Trophoblast cell (in vitro differentiated cells and primary cell): ENCODE results near the gene UQCR11.
"Not testable (repeated sequence)": the region's sequence is repeated elsewhere in the genome, so short reads cannot be mapped to it uniquely, and the experiment has no call there.

Experiments
- DNase-seq, 2 donors: peaks; one replicate each; pipeline ENCODE4 v3.0.0-alpha.2; 2016
- H2AFZ ChIP-seq: 2 replicates; pipeline ENCODE4 v1.6.1; 2013; ENCODE audit warnings: low read length, moderate library complexity, mild to moderate bottlenecking; ENCODE audit not compliant: insufficient read depth, poor library complexity
- H2AK5ac ChIP-seq: 2 replicates; pipeline ENCODE4 v1.6.1; 2013; ENCODE audit warnings: mild to moderate bottlenecking, low read length
- H2BK120ac ChIP-seq: 2 replicates; pipeline ENCODE4 v1.6.1; 2013; ENCODE audit warnings: low read length, mild to moderate bottlenecking, moderate library complexity; ENCODE audit not compliant: insufficient read depth, poor library complexity
- H2BK12ac ChIP-seq: 2 replicates; pipeline ENCODE4 v1.6.1; 2013; ENCODE audit warnings: mild to moderate bottlenecking, low read length, moderate library complexity
- H2BK5ac ChIP-seq: 2 replicates; pipeline ENCODE4 v1.6.1; 2013; ENCODE audit warnings: low read length, low read depth, moderate library complexity, mild to moderate bottlenecking; ENCODE audit not compliant: poor library complexity
- H3K14ac ChIP-seq: 2 replicates; pipeline ENCODE4 v1.6.1; 2013; ENCODE audit warnings: mild to moderate bottlenecking, low read length
- H3K18ac ChIP-seq: 2 replicates; pipeline ENCODE4 v1.6.1; 2013; ENCODE audit warnings: mild to moderate bottlenecking, low read length
- H3K23ac ChIP-seq: 2 replicates; pipeline ENCODE4 v1.6.1; 2013; ENCODE audit warnings: low read length
- H3K27ac ChIP-seq: 2 replicates; pipeline ENCODE4 v1.5.1; 2013; ENCODE audit warnings: low read depth, mild to moderate bottlenecking, inconsistent platforms, low read length, moderate library complexity
- H3K27me3 ChIP-seq: 2 replicates; pipeline ENCODE4 v1.6.1; 2013; ENCODE audit warnings: inconsistent platforms, mild to moderate bottlenecking, low read length, moderate library complexity; ENCODE audit not compliant: insufficient read depth
- H3K36me3 ChIP-seq, 2 experiments: 1 replicate in 1 of 2; 2 replicates in 1 of 2; pipeline ENCODE4 v1.6.1; 2013; ENCODE audit warnings: low read length in 2 of 2, mild to moderate bottlenecking in 2 of 2, moderate library complexity in 1 of 2; ENCODE audit not compliant: insufficient read depth in 2 of 2, control insufficient read depth in 1 of 2
- H3K4ac ChIP-seq: 2 replicates; pipeline ENCODE4 v1.6.1; 2013; ENCODE audit warnings: low read depth, mild to moderate bottlenecking, low read length, moderate library complexity
- H3K4me1 ChIP-seq, 2 experiments: 1 replicate in 1 of 2; 2 replicates in 1 of 2; pipeline ENCODE4 v1.6.1; 2013; ENCODE audit warnings: low read length in 2 of 2, mild to moderate bottlenecking in 2 of 2, moderate library complexity in 1 of 2; ENCODE audit not compliant: insufficient read depth in 2 of 2, control insufficient read depth in 1 of 2
- H3K4me2 ChIP-seq: 2 replicates; pipeline ENCODE4 v1.6.1; 2013; ENCODE audit warnings: inconsistent platforms, mild to moderate bottlenecking, low read length, moderate library complexity
- H3K4me3 ChIP-seq: 2 replicates; pipeline ENCODE4 v1.5.1; 2013; ENCODE audit warnings: mild to moderate bottlenecking, low read depth, low read length, inconsistent platforms
- H3K79me1 ChIP-seq: one replicate; pipeline ENCODE4 v1.6.1; 2013; ENCODE audit warnings: low read length
- H3K79me2 ChIP-seq: 2 replicates; pipeline ENCODE4 v1.6.1; 2013; ENCODE audit warnings: low read length, mild to moderate bottlenecking; ENCODE audit not compliant: control insufficient read depth, insufficient read depth, poor library complexity
- H3K9ac ChIP-seq: 2 replicates; pipeline ENCODE4 v1.6.1; 2013; ENCODE audit warnings: mild to moderate bottlenecking, low read length
- H3K9me3 ChIP-seq: 2 replicates; pipeline ENCODE4 v1.6.1; 2013; ENCODE audit warnings: low read depth, mild to moderate bottlenecking, control low read depth, inconsistent platforms, low read length; ENCODE audit not compliant: insufficient read depth
- H4K12ac ChIP-seq: 2 replicates; pipeline ENCODE4 v1.6.1; 2013; ENCODE audit warnings: low read depth, mild to moderate bottlenecking, low read length, moderate library complexity
- H4K8ac ChIP-seq: 2 replicates; pipeline ENCODE4 v1.6.1; 2013; ENCODE audit warnings: low read depth, mild to moderate bottlenecking, low read length, moderate library complexity
- H4K91ac ChIP-seq: one replicate; pipeline ENCODE4 v1.6.1; 2013; ENCODE audit warnings: low read depth, mild to moderate bottlenecking, low read length, moderate library complexity
- whole genome bisulfite sequencing: extraction: QIAGEN DNeasy Blood & Tissue Kit; methylation state at CpG from one replicate; pipeline ENCODE4 v1.1.7; 2013; ENCODE audit warnings: missing lambda C conversion rate; ENCODE audit not compliant: insufficient read length, insufficient coverage; ENCODE audit errors: extremely low coverage; 5-methylcytosine and 5-hydroxymethylcytosine counted together

Gene UQCR11

DNA sequence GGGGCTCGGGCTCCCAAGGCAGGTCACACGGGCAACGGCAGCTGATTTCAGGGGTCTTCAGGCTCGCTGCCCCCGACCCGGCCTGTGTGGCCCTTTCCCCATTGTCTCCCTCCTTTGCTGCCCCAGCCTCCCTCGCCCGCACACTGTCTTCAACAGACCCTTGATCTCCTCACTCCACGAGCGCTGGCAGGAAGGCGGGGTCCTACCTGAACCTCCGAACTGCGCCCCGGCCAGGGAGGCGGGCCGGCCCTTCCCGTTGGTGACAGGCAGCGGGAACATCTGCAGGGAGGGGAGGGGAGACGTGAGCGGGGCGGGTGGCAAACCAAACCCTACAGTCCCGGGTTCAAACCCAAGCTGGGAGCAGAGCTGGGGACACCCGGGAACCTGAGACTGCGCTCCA lies 40.9 kb upstream of the UQCR11 start:
- Histone ChIP-seq H3K18ac (no peak overlapping the region), H2AFZ (no peak overlapping the region), H3K4me3 (no peak overlapping the region), H3K4me1 (peaks cover 8 to 11% of the 10 kb centered on the region in 2 experiments), H3K9me3 (peaks cover 6% of the 10 kb centered on the region), H3K23ac (no peak overlapping the region), H4K8ac (no peak overlapping the region), H3K4ac (no peak overlapping the region), H4K91ac (no peak overlapping the region), H2BK12ac (no peak overlapping the region), H2BK5ac (no peak overlapping the region), H2BK120ac (no peak overlapping the region), H2AK5ac (no peak overlapping the region), H3K4me2 (no peak overlapping the region), H3K79me1 (no peaks in the 10 kb centered on the region), H3K27ac (no peak overlapping the region), H3K14ac (no peak overlapping the region), H3K27me3 (no peaks in the 10 kb centered on the region), H3K36me3 (peaks cover 85 to 87% of the 10 kb centered on the region in 2 experiments), H4K12ac (no peak overlapping the region), H3K79me2 (peaks cover 5% of the 10 kb centered on the region), H3K9ac (no peak overlapping the region)
- no peak for DNase-seq
- WGBS = no CpG with 5 or more reads among the region's 24 CpGs

DNA sequence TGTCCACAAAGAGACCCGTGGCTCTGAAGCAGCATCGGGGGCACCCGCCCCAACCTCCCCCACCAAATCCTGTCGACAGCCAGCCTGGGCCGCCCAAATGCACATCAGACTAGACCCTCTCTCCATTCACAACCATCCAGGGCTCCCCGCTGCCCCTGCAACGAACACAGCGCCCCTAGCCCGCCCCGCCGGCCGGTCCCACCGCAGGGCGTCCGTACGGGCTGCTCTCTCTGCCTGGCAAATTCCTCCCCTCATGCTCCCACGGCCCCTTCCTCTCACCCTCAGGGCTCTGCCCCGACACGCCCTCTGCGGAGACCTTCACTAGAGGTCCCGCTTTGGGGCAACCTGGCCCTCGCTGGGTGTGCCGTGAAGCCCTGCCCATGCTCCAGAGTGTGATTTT lies 40.0 kb upstream of the UQCR11 start:
- no peak overlapping the region for H3K4me3 ChIP-seq
- H2BK5ac ChIP-seq = no peak overlapping the region
- H3K9ac ChIP-seq = no peak overlapping the region
- H3K23ac ChIP-seq = no peak overlapping the region
- H2AK5ac ChIP-seq = no peak overlapping the region
- no peak overlapping the region for H3K4me2 ChIP-seq
- WGBS = no CpG with 5 or more reads among the region's 23 CpGs
- no peaks in the 10 kb centered on the region for H3K27me3 ChIP-seq
- H3K18ac ChIP-seq = no peak overlapping the region
- H3K14ac ChIP-seq = no peak overlapping the region
- peaks cover 3 to 4% of the 10 kb centered on the region in 2 experiments for H3K4me1 ChIP-seq
- peaks cover 6% of the 10 kb centered on the region for H3K9me3 ChIP-seq
- no peak for DNase-seq
- H2BK120ac ChIP-seq = no peak overlapping the region
- H2BK12ac ChIP-seq = no peak overlapping the region
- H3K36me3 ChIP-seq = peaks cover 87% of the 10 kb centered on the region in 2 experiments
- no peaks in the 10 kb centered on the region for H3K79me1 ChIP-seq
- H4K12ac ChIP-seq = no peak overlapping the region
- H2AFZ ChIP-seq = no peak overlapping the region
- H3K79me2 ChIP-seq = peaks cover 2% of the 10 kb centered on the region
- no peak overlapping the region for H4K91ac ChIP-seq
- no peak overlapping the region for H4K8ac ChIP-seq
- H3K4ac ChIP-seq = no peak overlapping the region
- no peak overlapping the region for H3K27ac ChIP-seq

DNA sequence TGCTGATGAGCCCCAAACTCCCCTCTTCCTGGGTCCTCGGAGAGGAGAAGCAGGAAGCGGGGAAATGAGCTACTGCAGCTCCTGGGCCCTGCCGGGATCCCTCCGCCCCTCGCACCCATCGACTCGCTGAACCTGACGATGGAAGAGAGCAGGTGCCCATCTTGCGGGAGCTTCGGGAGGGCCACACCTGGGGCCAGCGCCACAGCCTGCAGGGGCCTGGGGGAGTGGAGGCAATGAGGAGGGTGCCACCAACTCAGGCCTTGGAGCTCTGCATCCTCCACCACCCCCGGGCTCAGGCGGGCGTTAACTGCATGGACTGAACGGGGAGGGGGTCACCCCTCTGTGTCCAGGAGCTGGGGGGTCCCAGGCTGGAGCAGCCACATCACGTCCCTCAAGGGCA lies 38.8 kb upstream of the UQCR11 start:
- H3K27ac ChIP-seq = no peak overlapping the region
- no CpG with 5 or more reads among the region's 16 CpGs for WGBS
- H3K23ac ChIP-seq = no peak overlapping the region
- no peak overlapping the region for H2AK5ac ChIP-seq
- H3K79me1 ChIP-seq = no peaks in the 10 kb centered on the region
- no peak overlapping the region for H3K14ac ChIP-seq
- H2BK5ac ChIP-seq = no peak overlapping the region
- H3K9ac ChIP-seq = no peak overlapping the region
- peaks cover 0 to 2% of the 10 kb centered on the region in 2 experiments for H3K4me1 ChIP-seq
- no peak overlapping the region for H3K4ac ChIP-seq
- no peak overlapping the region for H4K12ac ChIP-seq
- H2BK12ac ChIP-seq = no peak overlapping the region
- no peak overlapping the region for H2AFZ ChIP-seq
- no peak overlapping the region for H4K91ac ChIP-seq
- H3K4me3 ChIP-seq = no peak overlapping the region
- no peak for DNase-seq
- no peak overlapping the region for H4K8ac ChIP-seq
- no peak overlapping the region for H2BK120ac ChIP-seq
- no peaks in the 10 kb centered on the region for H3K27me3 ChIP-seq
- no peak overlapping the region for H3K4me2 ChIP-seq
- peaks cover 79 to 84% of the 10 kb centered on the region in 2 experiments for H3K36me3 ChIP-seq
- H3K9me3 ChIP-seq = peaks cover 6% of the 10 kb centered on the region
- H3K79me2 ChIP-seq = no peaks in the 10 kb centered on the region
- no peak overlapping the region for H3K18ac ChIP-seq

DNA sequence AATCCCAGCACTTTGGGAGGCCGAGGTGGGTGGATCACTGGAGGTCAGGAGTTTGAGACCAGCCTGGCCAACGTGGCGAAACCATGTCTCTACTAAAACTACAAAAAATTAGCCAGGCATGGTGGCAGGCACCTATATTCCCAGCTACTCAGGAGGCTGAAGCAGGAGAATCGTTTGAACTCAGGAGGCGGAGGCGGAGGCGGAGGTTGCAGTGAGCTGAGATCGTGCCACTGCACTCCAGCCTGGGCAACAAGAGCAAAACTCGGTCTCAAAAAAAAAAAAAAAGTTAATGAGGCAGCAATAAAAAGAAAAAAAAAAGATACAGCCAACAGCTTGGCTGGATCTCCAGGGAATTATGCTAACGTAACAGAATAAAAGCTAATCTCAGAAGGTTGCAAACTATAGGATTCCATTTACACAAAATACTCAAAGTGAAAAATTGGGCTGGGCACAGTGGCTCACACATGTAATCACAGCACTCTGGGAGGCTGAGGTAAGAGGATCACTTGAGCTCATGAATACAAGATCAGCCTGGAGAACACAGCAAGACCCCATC lies 35.7 kb upstream of the UQCR11 start:
- H3K79me2 ChIP-seq = not testable (repeated sequence)
- WGBS = no CpG with 5 or more reads among the region's 10 CpGs

More for the DNA sequence above, 35.7 kb upstream of the UQCR11 start:
- H2BK120ac ChIP-seq, H4K91ac ChIP-seq, H2BK12ac ChIP-seq, H4K8ac ChIP-seq, DNase-seq, H2AK5ac ChIP-seq, H3K27ac ChIP-seq, H3K4me2 ChIP-seq, H3K4ac ChIP-seq, H3K27me3 ChIP-seq, H3K9me3 ChIP-seq, H2AFZ ChIP-seq, H3K23ac ChIP-seq, H4K12ac ChIP-seq, H3K14ac ChIP-seq, H3K9ac ChIP-seq, H3K18ac ChIP-seq, H2BK5ac ChIP-seq, H3K4me3 ChIP-seq, H3K79me1 ChIP-seq, H3K4me1 ChIP-seq: not testable (repeated sequence)
- H3K36me3 ChIP-seq = peaks cover 71 to 80% of the 10 kb centered on the region in 2 experiments
